ENCODE data around the gene ITGB2.

Gene ITGB2

DNA sequence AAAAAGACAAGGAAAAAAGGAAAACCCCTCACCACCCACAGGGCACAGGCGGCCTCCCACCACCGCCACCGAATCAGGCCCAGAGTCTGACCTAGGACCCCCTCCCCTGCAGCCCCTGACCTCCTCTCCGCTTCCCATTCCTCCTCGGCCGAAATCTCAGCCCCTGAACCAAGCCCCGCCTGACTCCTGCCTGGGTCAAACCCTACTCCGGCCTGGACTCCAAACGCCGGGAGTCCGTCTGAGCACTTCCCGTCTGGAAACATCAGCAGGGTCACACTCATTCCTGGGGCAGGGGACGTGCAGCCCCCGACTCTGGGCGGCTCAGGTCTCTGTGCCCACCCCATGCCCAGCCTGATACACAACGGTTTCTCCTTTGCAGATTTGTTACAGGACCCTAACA, 76.4 kb downstream of the ITGB2 start:
- no peak for DNase-seq

GRCh38 chr21:44842721-44843445, 77.8 kb downstream of the ITGB2 start:
- DNase-seq, result no peak

- DNase-seq, result no peak
Measured at GRCh38 chr21:44842087-44842486, 78.6 kb downstream of the ITGB2 start.

- no peak for DNase-seq
Measured at GRCh38 chr21:44840771-44841170, 79.9 kb downstream of the ITGB2 start.

GRCh38 chr21:44838951-44839350, 81.7 kb downstream of the ITGB2 start:
- no peak for DNase-seq

DNA sequence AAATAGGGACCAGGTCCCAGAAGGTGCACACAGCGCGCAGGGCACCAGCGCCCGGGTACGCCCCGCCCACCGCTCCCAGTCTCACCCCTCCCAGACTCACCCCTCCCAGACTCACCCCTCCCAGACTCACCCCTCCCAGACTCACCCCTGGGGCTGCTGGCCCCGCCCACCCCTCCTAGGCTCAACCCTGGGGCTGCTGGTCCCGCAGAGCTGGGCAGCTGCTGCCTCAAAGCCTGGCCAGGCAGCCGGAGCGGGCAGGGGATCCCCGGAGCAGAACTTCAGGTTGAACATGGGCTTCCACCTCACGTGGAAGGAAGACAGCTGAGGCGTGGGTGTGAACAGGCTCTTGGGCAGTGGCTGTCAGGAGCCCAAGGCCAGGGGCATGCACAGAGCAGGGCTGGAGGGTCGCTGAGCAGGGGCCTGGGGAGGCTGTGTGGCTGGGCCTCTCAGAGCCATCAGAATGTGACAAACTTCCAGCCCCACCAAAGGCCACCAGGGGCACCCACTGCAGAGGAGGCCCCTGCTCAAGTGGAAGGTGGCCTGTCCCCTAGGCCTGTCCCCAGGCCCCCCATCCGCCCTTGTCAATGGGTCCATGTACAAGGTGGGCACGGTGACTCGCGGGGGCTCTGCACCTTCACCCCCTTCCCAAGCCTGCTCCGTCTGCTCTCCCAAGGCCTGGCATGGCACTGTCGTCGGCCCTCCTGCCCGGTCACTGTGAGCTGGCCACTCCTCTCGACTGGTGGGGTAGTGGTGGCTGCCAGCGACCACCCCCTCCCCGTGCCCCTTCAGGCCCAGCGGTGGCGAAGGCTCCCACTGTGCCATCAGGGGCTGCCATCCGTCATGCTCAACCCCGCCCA, 82.4 kb downstream of the ITGB2 start:
- DNase-seq, result no peak

DNA sequence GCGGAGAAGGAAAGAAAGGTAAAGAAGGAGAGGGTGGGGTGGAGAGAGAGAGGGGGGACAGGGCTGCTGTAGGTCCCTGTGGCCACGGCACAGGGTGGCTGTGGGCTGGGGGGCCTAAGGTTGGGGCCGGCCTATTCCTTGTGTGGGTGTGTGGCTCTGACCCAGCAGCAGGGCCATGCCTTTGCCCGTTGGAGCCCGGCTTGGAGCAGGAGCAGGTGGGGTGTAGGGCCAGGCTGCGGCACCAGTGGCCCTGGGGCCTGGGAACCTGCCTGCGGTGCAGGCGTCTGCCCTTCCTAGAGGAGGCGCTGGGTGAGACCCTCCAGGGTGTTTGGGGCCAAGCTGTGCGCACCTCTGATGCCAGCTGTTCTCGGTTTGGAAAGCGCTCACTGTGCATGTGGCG, 83.2 kb downstream of the ITGB2 start:
- no peak for DNase-seq

GRCh38 chr21:44836666-44837471, 83.8 kb downstream of the ITGB2 start:
- no peak for DNase-seq

- no peak for DNase-seq
Measured at GRCh38 chr21:44836349-44836665, 84.4 kb downstream of the ITGB2 start.
